ENCODE measurements around the gene COL18A1. TPM values are rescaled to one million over a fixed set of nuclear protein-coding genes. Genes with fewer than 3 reads are reported as not detected.
A peak's percentile ranks its signal among the peaks of the same experiment; 100 is the strongest.
"Not testable (repeated sequence)": the region's sequence is repeated elsewhere in the genome, so short reads cannot be mapped to it uniquely, and the experiment has no call there.

COL18A1 gene
- total RNA-seq, 1 donor from 2014 or later: 52.6 TPM

- Mint-ChIP-seq H3K9me3 (peaks cover 24% of the 10 kb centered on the region), H3K27me3 (ENCODE audit: insufficient read depth, low read depth) (no peaks in the 10 kb centered on the region), H3K4me3 (no peak overlapping the region), H3K36me3 (peaks cover 16% of the 10 kb centered on the region), H3K27ac (peak overlapping the region; percentile 57), H3K4me1 (peaks cover 2% of the 10 kb centered on the region)
- TF ChIP-seq CTCF (IDR thresholded peaks at IDR 0.05) (no peak), EZH2 (IDR thresholded peaks at IDR 0.05) (no peak), EZH2phosphoT487 (IDR thresholded peaks at IDR 0.05) (no peak)
- Histone ChIP-seq H3F3A (ENCODE audit: low read depth) (peaks cover 6% of the 10 kb centered on the region), H3K9me3 (ENCODE audit: low read depth) (no peaks in the 10 kb centered on the region), H4K20me1 (ENCODE audit: low read depth) (peaks cover 32% of the 10 kb centered on the region), H3K4me2 (no peak overlapping the region), H3K9ac (no peak overlapping the region), H3K27me3 (no peaks in the 10 kb centered on the region), H3K4me3 (no peak overlapping the region), H3K36me3 (no peaks in the 10 kb centered on the region), H3K4me1 (no peaks in the 10 kb centered on the region), H2AFZ (replicated peaks) (no peak overlapping the region), H3K79me2 (ENCODE audit: low read depth) (peaks cover 76% of the 10 kb centered on the region), H3K27ac (no peak overlapping the region)
- DNase-seq (ENCODE audit: low spot score): no peak
Observed at GRCh38 chr21:45441431-45442255, 36.7 kb downstream of the COL18A1 start.

- peaks cover 2% of the 10 kb centered on the region for H3K4me1 Mint-ChIP-seq
- no peaks in the 10 kb centered on the region for H3K36me3 ChIP-seq
- DNase-seq (ENCODE audit: low spot score): no peak
- H3K4me2 ChIP-seq: no peak overlapping the region
- peaks cover 6% of the 10 kb centered on the region for H3F3A ChIP-seq (ENCODE audit: low read depth)
- H3K27ac Mint-ChIP-seq: no peak overlapping the region
- peaks cover 82% of the 10 kb centered on the region for H3K79me2 ChIP-seq (ENCODE audit: low read depth)
- H2AFZ ChIP-seq (replicated peaks): no peak overlapping the region
- H3K27me3 ChIP-seq: no peaks in the 10 kb centered on the region
- peaks cover 17% of the 10 kb centered on the region for H3K36me3 Mint-ChIP-seq
- TF ChIP-seq CTCF (IDR thresholded peaks at IDR 0.05): no peak
- TF ChIP-seq EZH2 (IDR thresholded peaks at IDR 0.05): no peak
- no peak for TF ChIP-seq EZH2phosphoT487 (IDR thresholded peaks at IDR 0.05)
- H3K9me3 Mint-ChIP-seq: peaks cover 28% of the 10 kb centered on the region
- H3K9me3 ChIP-seq (ENCODE audit: low read depth): no peaks in the 10 kb centered on the region
- no peak overlapping the region for H3K27ac ChIP-seq
- H4K20me1 ChIP-seq (ENCODE audit: low read depth): peaks cover 32% of the 10 kb centered on the region
- H3K4me1 ChIP-seq: no peaks in the 10 kb centered on the region
- no peaks in the 10 kb centered on the region for H3K27me3 Mint-ChIP-seq (ENCODE audit: insufficient read depth, low read depth)
- no peak overlapping the region for H3K4me3 ChIP-seq
- H3K9ac ChIP-seq: no peak overlapping the region
- H3K4me3 Mint-ChIP-seq: no peak overlapping the region
Observed at GRCh38 chr21:45442276-45442675, 37.3 kb downstream of the COL18A1 start.

GRCh38 chr21:45442686-45443594 is 38.0 kb downstream of the COL18A1 start:
- Mint-ChIP-seq H3K36me3 (peaks cover 21% of the 10 kb centered on the region), H3K9me3 (peaks cover 30% of the 10 kb centered on the region)
- not testable (repeated sequence) for H3K27ac Mint-ChIP-seq; H3K36me3 ChIP-seq; H3K4me1 ChIP-seq; H3K4me3 ChIP-seq; H3F3A ChIP-seq (ENCODE audit: low read depth); H3K4me3 Mint-ChIP-seq; H3K9ac ChIP-seq; H3K27me3 Mint-ChIP-seq (ENCODE audit: insufficient read depth, low read depth); DNase-seq (ENCODE audit: low spot score); H3K27me3 ChIP-seq; H3K4me2 ChIP-seq; H3K9me3 ChIP-seq (ENCODE audit: low read depth); H3K4me1 Mint-ChIP-seq; H3K27ac ChIP-seq; H2AFZ ChIP-seq (replicated peaks)
- H4K20me1 ChIP-seq (ENCODE audit: low read depth): peaks cover 32% of the 10 kb centered on the region
- peaks cover 88% of the 10 kb centered on the region for H3K79me2 ChIP-seq (ENCODE audit: low read depth)
